Skeletal muscle tissue (tissue), 4 donors: ENCODE data around the gene PCARE. TPM values are rescaled to one million over a fixed set of nuclear protein-coding genes. Genes with fewer than 3 reads are reported as not detected.
"Not testable (repeated sequence)": the region's sequence is repeated elsewhere in the genome, so short reads cannot be mapped to it uniquely, and the experiment has no call there.

Source experiments
- H3K27ac ChIP-seq: one replicate; pipeline ENCODE4 v1.7.0; 2013; ENCODE audit warnings: mild to moderate bottlenecking, low read depth, low read length, inconsistent platforms
- H3K27me3 ChIP-seq, 3 donors: one replicate each; pipeline ENCODE4 v1.7.0; 2013; ENCODE audit warnings: low read length in 3 of 3; ENCODE audit not compliant: control insufficient read depth in 3 of 3, insufficient read depth in 3 of 3
- H3K36me3 ChIP-seq, 3 donors: one replicate each; pipeline ENCODE4 v1.7.0; 2013; ENCODE audit warnings: low read length in 3 of 3; ENCODE audit not compliant: control insufficient read depth in 3 of 3, insufficient read depth in 3 of 3
- H3K4me1 ChIP-seq, 3 donors: one replicate each; pipeline ENCODE4 v1.7.0; 2013; ENCODE audit warnings: low read length in 3 of 3, mild to moderate bottlenecking in 3 of 3; ENCODE audit not compliant: control insufficient read depth in 3 of 3, insufficient read depth in 3 of 3
- H3K4me3 ChIP-seq, 3 donors: one replicate each; pipeline ENCODE4 v1.7.0; 2013; ENCODE audit warnings: low read length in 3 of 3
- H3K9ac ChIP-seq, 3 donors: one replicate each; pipeline ENCODE4 v1.7.0; 2013; ENCODE audit warnings: low read length in 3 of 3, mild to moderate bottlenecking in 3 of 3, moderate library complexity in 2 of 3, low read depth in 1 of 3
- H3K9me3 ChIP-seq, 3 donors: one replicate each; pipeline ENCODE4 v1.7.0; 2013; ENCODE audit warnings: low read length in 3 of 3; ENCODE audit not compliant: control insufficient read depth in 3 of 3
- total RNA-seq: library from RNA; depleted of rRNA; stranded (reverse); fragments of >200 nt; gene quantifications from one replicate; pipeline ENCODE4 v1.2.3, GENCODE V29; 2014
- donor health status: Osteomylitis.

The PCARE gene
- total RNA-seq, 1 donor from 2014 or later = under 0.01 TPM

GRCh38 chr2:29113027-29113686 lies 38.8 kb upstream of the PCARE start:
- no peak overlapping the region for H3K9ac ChIP-seq
- H3K9me3 ChIP-seq = no peaks in the 10 kb centered on the region
- H3K27me3 ChIP-seq = no peaks in the 10 kb centered on the region
- no peak overlapping the region for H3K4me3 ChIP-seq
- H3K4me1 ChIP-seq = peaks cover 9 to 21% (median 10%) of the 10 kb centered on the region in 3 donors
- no peaks in the 10 kb centered on the region for H3K36me3 ChIP-seq
- no peak overlapping the region for H3K27ac ChIP-seq

GRCh38 chr2:29112379-29112778 lies 38.1 kb upstream of the PCARE start:
- no peaks in the 10 kb centered on the region for H3K9me3 ChIP-seq
- H3K9ac ChIP-seq = no peak overlapping the region
- H3K4me3 ChIP-seq = no peak overlapping the region
- no peaks in the 10 kb centered on the region for H3K27me3 ChIP-seq
- peaks cover 6 to 13% (median 7%) of the 10 kb centered on the region in 3 donors for H3K4me1 ChIP-seq
- H3K36me3 ChIP-seq = no peaks in the 10 kb centered on the region
- H3K27ac ChIP-seq = no peak overlapping the region

GRCh38 chr2:29110916-29111535 lies 36.7 kb upstream of the PCARE start:
- H3K27ac ChIP-seq = no peak overlapping the region
- no peaks in the 10 kb centered on the region for H3K36me3 ChIP-seq
- no peak overlapping the region for H3K4me3 ChIP-seq
- peaks cover 0 to 6% (median 6%) of the 10 kb centered on the region in 3 donors for H3K4me1 ChIP-seq
- no peaks in the 10 kb centered on the region for H3K27me3 ChIP-seq
- no peaks in the 10 kb centered on the region for H3K9me3 ChIP-seq
- H3K9ac ChIP-seq = no peak overlapping the region

GRCh38 chr2:29109246-29109645 lies 34.9 kb upstream of the PCARE start:
- Histone ChIP-seq H3K36me3 (no peaks in the 10 kb centered on the region), H3K4me3 (no peak overlapping the region), H3K27ac (no peak overlapping the region), H3K9me3 (no peaks in the 10 kb centered on the region), H3K4me1 (no peaks in the 10 kb centered on the region), H3K9ac (no peak overlapping the region), H3K27me3 (no peaks in the 10 kb centered on the region)

GRCh38 chr2:29108225-29108624 lies 33.9 kb upstream of the PCARE start:
- H3K4me1 ChIP-seq = no peaks in the 10 kb centered on the region
- no peaks in the 10 kb centered on the region for H3K36me3 ChIP-seq
- no peak overlapping the region for H3K4me3 ChIP-seq
- H3K27me3 ChIP-seq = no peaks in the 10 kb centered on the region
- no peak overlapping the region for H3K9ac ChIP-seq
- H3K27ac ChIP-seq = no peak overlapping the region
- H3K9me3 ChIP-seq = no peaks in the 10 kb centered on the region

GRCh38 chr2:29107547-29107946 lies 33.2 kb upstream of the PCARE start:
- not testable (repeated sequence) for H3K9me3 ChIP-seq, H3K27ac ChIP-seq, H3K36me3 ChIP-seq, H3K4me3 ChIP-seq, H3K4me1 ChIP-seq, H3K9ac ChIP-seq, H3K27me3 ChIP-seq

- no peak overlapping the region for H3K27ac ChIP-seq
- H3K9ac ChIP-seq = no peak overlapping the region
Measured at GRCh38 chr2:29106980-29107388, 32.7 kb upstream of the PCARE start.

GRCh38 chr2:29106256-29106655 lies 31.9 kb upstream of the PCARE start:
- H3K4me3 ChIP-seq = no peak overlapping the region
- no peaks in the 10 kb centered on the region for H3K4me1 ChIP-seq
- H3K9ac ChIP-seq = no peak overlapping the region
- H3K27ac ChIP-seq = no peak overlapping the region
- no peaks in the 10 kb centered on the region for H3K9me3 ChIP-seq
- H3K27me3 ChIP-seq = no peaks in the 10 kb centered on the region
- no peaks in the 10 kb centered on the region for H3K36me3 ChIP-seq

More at GRCh38 chr2:29106980-29107388, 32.7 kb upstream of the PCARE start:
- Histone ChIP-seq H3K9me3 (no peaks in the 10 kb centered on the region), H3K27me3 (no peaks in the 10 kb centered on the region), H3K36me3 (no peaks in the 10 kb centered on the region), H3K4me1 (no peaks in the 10 kb centered on the region), H3K4me3 (no peak overlapping the region)

- Histone ChIP-seq H3K36me3 (no peaks in the 10 kb centered on the region), H3K4me1 (no peaks in the 10 kb centered on the region), H3K9me3 (no peaks in the 10 kb centered on the region), H3K27ac (no peak overlapping the region), H3K9ac (no peak overlapping the region), H3K27me3 (no peaks in the 10 kb centered on the region), H3K4me3 (no peak overlapping the region)
Measured at GRCh38 chr2:29105375-29105774, 31.1 kb upstream of the PCARE start.

GRCh38 chr2:29104688-29105087 lies 30.4 kb upstream of the PCARE start:
- Histone ChIP-seq H3K9me3 (no peaks in the 10 kb centered on the region), H3K4me3 (no peak overlapping the region), H3K27me3 (no peaks in the 10 kb centered on the region), H3K36me3 (no peaks in the 10 kb centered on the region), H3K4me1 (no peaks in the 10 kb centered on the region), H3K27ac (no peak overlapping the region), H3K9ac (no peak overlapping the region)
